ENCODE measurements around the gene ANK3.

DNA sequence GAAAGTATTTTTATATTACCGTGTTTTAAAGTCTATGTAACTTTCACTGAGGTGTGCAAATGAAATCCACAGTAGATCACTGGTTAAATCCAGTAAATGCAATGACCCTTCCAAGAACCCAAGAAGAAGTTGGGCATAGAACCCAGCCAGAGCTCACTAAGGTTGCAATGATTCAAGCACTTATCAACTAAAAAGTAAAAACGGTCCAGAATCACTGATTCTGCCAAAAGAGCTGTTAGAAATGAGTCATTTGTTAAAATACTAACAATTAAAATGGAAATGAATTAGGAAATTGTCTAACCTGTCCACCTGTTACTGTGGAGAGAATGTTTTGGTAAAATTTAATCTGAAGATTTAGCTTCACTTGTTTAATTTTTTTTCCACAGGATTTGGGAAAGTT, 74.4 kb downstream of the ANK3 start:
- TF ChIP-seq POLR2AphosphoS5 (IDR thresholded peaks at IDR 0.05; ENCODE audit: low read depth, low read length) (no peak), SIN3A (IDR thresholded peaks at IDR 0.05; ENCODE audit: borderline replicate concordance, insufficient read depth, low read length) (no peak), FOXP2 (optimal IDR thresholded peaks at IDR 0.05; ENCODE audit: borderline replicate concordance, extremely low read depth, extremely low read length, insufficient read depth) (no peak)
- TF ChIP-seq, protein P1, sequence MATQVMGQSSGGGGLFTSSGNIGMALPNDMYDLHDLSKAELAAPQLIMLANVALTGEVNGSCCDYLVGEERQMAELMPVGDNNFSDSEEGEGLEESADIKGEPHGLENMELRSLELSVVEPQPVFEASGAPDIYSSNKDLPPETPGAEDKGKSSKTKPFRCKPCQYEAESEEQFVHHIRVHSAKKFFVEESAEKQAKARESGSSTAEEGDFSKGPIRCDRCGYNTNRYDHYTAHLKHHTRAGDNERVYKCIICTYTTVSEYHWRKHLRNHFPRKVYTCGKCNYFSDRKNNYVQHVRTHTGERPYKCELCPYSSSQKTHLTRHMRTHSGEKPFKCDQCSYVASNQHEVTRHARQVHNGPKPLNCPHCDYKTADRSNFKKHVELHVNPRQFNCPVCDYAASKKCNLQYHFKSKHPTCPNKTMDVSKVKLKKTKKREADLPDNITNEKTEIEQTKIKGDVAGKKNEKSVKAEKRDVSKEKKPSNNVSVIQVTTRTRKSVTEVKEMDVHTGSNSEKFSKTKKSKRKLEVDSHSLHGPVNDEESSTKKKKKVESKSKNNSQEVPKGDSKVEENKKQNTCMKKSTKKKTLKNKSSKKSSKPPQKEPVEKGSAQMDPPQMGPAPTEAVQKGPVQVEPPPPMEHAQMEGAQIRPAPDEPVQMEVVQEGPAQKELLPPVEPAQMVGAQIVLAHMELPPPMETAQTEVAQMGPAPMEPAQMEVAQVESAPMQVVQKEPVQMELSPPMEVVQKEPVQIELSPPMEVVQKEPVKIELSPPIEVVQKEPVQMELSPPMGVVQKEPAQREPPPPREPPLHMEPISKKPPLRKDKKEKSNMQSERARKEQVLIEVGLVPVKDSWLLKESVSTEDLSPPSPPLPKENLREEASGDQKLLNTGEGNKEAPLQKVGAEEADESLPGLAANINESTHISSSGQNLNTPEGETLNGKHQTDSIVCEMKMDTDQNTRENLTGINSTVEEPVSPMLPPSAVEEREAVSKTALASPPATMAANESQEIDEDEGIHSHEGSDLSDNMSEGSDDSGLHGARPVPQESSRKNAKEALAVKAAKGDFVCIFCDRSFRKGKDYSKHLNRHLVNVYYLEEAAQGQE (IDR thresholded peaks at IDR 0.05; ENCODE audit: insufficient read depth in 1 of 2, low read depth in 2 of 2, low read length in 2 of 2): no peak
